ENCODE results near the gene IGIP. TPM values are rescaled to one million over a fixed set of nuclear protein-coding genes. Genes with fewer than 3 reads are reported as not detected.
A peak's percentile ranks its signal among the peaks of the same experiment; 100 is the strongest.

Gene IGIP
- total RNA-seq, 1 donor from 2014 or later: 10.4 TPM

GRCh38 chr5:140109759-140110645, 15.7 kb upstream of the IGIP start:
- DNase-seq (no peak), ATAC-seq (ENCODE audit: poor library complexity) (no peak)
- intact Hi-C loops (cut with DNase I): no loop called here

GRCh38 chr5:140110646-140110957, 15.1 kb upstream of the IGIP start:
- ATAC-seq (ENCODE audit: poor library complexity): no peak
- no peak for DNase-seq
- intact Hi-C loops (cut with DNase I): no loop called here

DNA sequence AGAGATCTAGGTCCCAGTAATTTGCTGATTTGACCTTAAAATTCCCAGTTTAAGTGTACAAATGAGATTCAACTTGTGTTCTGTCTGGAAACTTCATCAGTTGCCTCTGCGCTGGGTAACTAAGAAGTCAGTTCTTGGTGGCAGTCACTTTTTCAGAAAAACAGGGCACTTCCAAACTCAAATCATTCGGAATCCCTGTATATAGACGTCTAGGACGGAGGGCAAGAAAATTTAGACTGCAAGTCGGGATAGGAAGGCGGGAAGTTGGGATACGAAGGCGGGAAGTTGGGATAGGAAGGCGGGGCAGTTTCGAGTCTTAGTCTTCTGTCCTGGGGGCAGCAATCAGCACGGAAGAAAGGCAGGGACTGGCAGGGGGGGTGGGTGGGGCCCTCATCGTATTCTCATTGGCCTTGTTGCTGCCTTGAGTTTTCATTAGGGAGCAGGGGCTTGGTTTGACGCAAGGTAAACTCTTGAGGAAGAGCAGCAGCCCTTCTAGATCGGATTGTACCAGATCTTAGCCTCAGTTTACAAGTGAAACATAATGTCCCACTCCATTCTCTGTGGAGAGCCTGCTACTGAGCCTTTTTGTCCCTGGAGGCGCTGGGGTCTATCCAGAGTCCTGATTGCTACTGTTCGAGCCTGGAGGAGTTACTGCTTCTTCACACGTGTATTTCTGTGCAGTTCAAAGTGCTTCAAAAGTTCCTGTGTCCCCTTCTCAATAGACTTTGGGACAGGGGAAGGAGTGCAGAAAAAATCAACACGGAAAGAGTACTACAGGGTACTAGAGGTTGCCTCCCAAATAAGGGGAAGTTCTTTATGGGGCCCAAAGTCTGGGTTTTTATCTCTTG, 14.5 kb upstream of the IGIP start:
- no peak for ATAC-seq (ENCODE audit: poor library complexity)
- no peak for DNase-seq
- intact Hi-C loops (cut with DNase I): no loop called here

DNA sequence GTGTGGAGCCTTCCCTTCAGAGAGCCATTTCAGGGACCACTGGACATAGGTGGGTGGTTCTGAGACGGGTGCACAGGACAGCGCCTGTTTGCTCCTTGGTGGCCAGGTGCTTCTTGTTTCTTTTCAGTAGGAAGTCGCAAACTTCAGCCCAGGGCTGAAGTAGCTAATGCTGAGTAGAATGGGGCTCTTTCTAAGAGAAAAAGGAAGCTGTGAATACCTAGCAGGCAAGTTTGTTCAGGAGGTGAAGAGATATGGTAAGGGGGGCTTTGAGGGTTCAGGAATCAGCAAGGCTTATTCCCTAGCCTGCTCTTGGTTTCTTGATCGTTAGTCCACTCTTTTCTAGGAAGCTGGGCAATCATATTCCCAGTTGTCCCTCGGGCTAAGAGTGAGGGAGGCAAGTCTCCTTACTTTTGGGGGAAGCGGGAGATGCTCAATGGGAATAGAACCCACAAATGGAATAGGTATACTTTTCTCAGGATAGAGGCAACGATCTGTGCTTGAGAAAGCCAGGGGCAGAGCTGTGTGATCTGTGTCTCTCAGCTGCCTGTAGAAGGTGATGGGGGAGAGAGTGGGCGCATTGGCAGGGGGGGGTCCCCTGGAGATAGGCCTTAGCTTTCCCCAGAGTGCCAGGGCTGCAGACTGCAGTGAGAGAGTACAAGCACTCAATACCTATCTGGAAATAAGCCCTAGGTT, 13.7 kb upstream of the IGIP start:
- no peak for DNase-seq
- ATAC-seq (ENCODE audit: poor library complexity): no peak
- intact Hi-C loops (cut with DNase I): no loop called here

- no peak for ATAC-seq (ENCODE audit: poor library complexity)
- intact Hi-C loops (cut with DNase I): no loop called here
- no peak for DNase-seq
These were observed 13.0 kb upstream of the IGIP start for GRCh38 chr5:140112685-140113179.

GRCh38 chr5:140113180-140113698, 12.5 kb upstream of the IGIP start:
- peak; percentile 15 for ATAC-seq (ENCODE audit: poor library complexity)
- intact Hi-C loops (cut with DNase I): no loop called here
- DNase-seq: no peak

- DNase-seq (peak; percentile 97), ATAC-seq (ENCODE audit: poor library complexity) (peak; percentile 96)
- intact Hi-C loops (cut with DNase I): no loop called here
These were observed 12.0 kb upstream of the IGIP start, which contains the start of gene PURA for GRCh38 chr5:140113699-140114263. TSS of gene PURA (plus strand) at chr5:140114109. CDS start at chr5:140114182, 73 bp downstream.

- ATAC-seq (ENCODE audit: poor library complexity): peak; percentile 43
- intact Hi-C loops (cut with DNase I): no loop called here
- DNase-seq: peak; percentile 84
These were observed 11.2 kb upstream of the IGIP start for GRCh38 chr5:140114341-140115185.

DNA sequence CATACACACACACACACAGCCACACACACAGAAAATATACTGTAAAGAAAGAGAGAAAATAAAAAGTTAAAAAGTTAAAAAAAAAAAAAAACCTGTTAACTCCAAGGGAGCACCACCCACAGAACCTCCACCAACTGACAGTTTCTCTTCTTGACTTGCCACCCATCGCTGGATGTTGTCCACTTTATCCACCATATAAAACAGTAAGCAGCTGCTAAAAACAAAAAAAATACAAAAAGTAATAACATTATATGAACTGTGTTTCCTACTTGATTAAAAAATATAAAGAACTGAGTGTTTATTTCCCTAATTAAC, 10.6 kb upstream of the IGIP start:
- intact Hi-C loops (cut with DNase I): no loop called here
- no peak for DNase-seq
- no peak for ATAC-seq (ENCODE audit: poor library complexity)

DNA sequence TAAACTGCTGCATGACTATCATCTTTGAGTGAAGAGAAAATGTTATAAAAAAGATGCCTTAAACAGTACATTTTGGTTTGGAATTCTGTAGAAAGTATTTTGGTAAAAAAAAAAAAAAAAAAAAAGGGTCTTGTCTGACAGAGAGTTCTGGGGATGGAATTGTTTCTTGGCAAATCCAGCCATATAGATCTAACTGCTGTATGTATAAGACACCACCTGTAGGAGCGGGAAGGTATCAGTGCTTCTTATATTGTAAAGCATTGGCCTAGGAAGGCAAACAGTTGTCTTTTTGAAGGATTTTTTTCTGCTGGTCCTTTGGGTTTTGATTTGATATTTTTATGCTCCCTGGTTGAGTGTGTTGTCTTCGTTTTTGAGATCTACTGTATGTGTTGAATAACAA, 9.0 kb upstream of the IGIP start:
- DNase-seq: no peak
- ATAC-seq (ENCODE audit: poor library complexity): no peak
- intact Hi-C loops (cut with DNase I): no loop called here

GRCh38 chr5:140117523-140117922, 8.2 kb upstream of the IGIP start:
- DNase-seq (no peak), ATAC-seq (ENCODE audit: poor library complexity) (no peak)
- intact Hi-C loops (cut with DNase I): no loop called here

DNA sequence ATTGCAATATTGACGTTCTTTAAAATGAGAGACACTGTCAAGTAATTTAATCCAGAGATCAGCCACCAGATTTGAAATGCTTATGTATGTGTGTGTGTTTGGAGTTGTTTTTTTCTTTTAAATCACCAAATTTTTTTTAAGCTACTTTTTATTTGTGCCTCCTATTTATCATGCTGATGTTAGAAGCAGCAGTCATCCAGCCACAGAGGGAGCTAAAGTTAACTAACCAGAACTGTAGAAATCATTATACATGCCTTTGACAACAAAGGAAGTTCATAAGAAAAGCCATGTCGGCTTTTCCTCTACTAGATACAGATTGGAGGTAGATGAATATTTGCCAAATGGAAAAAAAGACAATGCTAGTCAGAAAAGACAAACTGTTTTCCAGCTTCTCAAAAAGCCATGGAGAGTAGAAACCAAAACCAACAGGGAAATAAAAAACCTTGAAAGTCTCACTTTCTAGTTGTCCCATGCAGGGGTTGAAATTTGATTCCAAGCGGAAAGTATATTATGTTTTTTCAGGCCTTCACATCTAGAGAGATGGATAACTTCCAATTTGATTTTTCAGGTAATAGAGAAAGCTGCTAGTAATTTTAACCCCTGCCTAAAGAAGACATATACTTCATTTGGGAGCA, 7.3 kb upstream of the IGIP start:
- ATAC-seq (ENCODE audit: poor library complexity) (no peak), DNase-seq (no peak)
- intact Hi-C loops (cut with DNase I): no loop called here

DNA sequence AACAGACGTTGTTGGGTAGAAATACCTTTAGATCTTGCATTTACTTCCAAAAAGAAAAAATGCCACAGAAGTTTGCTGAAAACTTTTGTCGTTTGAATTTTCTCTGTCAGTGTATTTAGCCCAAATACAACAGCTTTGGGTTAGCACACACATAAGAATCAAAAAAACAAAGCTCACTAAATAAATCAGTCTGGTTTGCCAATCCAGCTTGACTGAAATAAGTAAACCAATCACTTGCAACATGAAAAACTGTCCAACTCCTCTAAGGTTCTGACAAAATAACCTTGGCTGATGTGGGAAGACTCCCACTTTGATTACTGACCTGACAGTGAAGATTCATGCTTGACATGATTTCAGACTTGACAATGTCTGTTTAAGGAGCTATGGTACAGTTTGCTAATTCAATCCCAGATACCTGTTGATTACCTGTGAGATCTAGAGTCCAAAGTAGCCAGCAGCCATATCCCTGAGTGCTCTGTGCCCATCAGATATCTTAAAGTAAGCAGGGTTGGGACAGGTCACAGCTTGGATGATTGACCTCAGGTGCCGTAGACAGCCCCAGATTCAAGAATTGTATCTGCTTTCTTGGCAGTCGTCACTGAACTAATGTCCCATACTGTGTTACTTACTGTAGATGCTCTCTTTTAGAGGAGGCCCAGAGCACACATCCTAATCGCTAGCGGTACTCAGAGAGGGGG, 727 bp downstream of the IGIP start:
- no peak for ATAC-seq (ENCODE audit: poor library complexity)
- intact Hi-C loops (cut with DNase I): no loop called here
- no peak for DNase-seq

DNA sequence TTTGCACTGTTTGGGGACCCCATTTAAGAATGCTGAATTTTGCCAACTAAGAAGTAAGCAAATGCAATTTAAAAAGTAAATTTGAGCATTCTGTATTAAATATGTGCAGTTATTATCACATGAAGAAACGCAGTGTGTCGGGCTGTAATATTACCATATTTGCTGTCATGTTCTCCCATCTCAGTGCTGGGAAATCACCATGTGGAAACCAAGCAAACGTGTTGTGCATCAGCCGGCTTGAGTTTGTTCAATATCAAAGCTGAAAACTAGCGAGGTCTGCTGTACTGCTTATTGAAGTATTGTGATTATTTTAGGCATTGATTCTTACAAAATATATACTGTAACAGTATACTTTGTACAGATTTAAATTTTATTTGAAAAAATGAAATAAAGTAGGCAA, 2.6 kb downstream of the IGIP start:
- DNase-seq (no peak), ATAC-seq (ENCODE audit: poor library complexity) (no peak)
- intact Hi-C loops (cut with DNase I): no loop called here

- ATAC-seq (ENCODE audit: poor library complexity) (no peak), DNase-seq (no peak)
- intact Hi-C loops (cut with DNase I): no loop called here
These were observed 5.4 kb downstream of the IGIP start for GRCh38 chr5:140130949-140131733.

DNA sequence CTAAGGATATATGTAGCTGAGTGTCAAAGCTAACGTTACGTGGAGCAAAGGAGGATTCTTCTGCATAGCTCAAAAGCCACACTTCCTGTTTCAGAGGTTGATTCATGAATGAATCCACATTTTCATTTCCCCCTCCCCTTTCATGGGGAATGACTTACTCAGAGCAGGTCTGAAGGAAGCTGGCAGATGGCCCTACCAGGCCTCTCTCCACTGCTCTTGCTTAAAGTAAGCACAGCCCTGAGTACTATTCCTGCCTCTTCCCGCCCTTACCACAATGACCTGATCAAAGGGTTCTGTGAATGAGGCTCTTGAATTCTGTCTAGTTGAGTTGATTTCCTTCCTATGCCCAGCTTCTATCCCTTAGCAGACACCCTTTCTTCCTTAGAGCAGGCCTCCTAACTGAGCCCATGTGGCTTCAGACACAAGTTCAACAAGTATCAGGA, 6.3 kb downstream of the IGIP start:
- DNase-seq (no peak), ATAC-seq (ENCODE audit: poor library complexity) (peak; percentile 68)
- intact Hi-C loops (cut with DNase I): no loop called here
